ENCODE results near the gene HOXD13.

DNA sequence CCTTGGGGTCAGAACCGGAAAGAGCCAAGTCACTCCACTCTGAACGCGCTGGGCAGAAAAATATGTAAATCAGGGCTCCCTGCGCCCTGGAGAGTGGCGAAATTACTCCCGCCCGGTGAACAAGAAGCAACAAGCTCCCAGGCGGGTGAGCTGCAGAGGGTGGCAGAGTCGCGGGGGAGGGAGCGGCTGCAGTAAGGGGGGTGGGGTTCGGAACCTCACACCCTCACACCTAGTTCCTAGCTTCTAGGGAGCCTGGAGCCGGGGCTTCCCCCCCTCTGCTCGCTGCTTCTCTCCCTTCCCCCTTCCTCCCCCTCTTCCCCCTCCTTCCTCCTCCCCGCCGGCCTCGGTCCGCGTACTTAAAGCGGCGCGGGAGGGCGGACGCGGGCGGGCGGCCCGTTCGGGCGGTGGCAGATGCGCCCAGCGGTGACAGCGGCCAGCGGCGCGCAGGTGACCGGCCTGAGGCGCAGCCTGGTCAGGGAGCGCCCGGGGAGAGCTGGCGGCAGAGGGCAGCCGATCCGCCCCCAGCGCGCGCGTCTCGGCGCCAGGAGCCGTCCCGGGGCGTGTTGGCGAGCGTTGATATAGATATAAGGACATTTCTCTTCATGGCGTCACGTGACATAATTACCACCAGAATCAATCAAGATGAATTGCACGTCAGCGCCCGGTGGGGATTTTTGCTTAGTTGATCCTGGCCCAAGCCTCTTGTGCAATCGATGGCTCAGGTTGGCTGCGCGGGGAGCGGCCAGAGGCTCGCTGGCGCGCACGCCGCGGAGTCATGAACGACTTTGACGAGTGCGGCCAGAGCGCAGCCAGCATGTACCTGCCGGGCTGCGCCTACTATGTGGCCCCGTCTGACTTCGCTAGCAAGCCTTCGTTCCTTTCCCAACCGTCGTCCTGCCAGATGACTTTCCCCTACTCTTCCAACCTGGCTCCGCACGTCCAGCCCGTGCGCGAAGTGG lies 14.3 kb downstream of the HOXD13 start, which contains the start of gene HOXD11:
- TF ChIP-seq EZH2 (IDR thresholded peaks at IDR 0.05; ENCODE audit: low read length, unreplicated experiment) (no peak), EZH2phosphoT487 (IDR thresholded peaks at IDR 0.05; ENCODE audit: borderline replicate concordance, low read length) (no peak)
- TF ChIP-seq, protein P1, sequence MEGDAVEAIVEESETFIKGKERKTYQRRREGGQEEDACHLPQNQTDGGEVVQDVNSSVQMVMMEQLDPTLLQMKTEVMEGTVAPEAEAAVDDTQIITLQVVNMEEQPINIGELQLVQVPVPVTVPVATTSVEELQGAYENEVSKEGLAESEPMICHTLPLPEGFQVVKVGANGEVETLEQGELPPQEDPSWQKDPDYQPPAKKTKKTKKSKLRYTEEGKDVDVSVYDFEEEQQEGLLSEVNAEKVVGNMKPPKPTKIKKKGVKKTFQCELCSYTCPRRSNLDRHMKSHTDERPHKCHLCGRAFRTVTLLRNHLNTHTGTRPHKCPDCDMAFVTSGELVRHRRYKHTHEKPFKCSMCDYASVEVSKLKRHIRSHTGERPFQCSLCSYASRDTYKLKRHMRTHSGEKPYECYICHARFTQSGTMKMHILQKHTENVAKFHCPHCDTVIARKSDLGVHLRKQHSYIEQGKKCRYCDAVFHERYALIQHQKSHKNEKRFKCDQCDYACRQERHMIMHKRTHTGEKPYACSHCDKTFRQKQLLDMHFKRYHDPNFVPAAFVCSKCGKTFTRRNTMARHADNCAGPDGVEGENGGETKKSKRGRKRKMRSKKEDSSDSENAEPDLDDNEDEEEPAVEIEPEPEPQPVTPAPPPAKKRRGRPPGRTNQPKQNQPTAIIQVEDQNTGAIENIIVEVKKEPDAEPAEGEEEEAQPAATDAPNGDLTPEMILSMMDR (conservative IDR thresholded peaks at IDR 0.05; ENCODE audit: low read depth, low read length), result no peak

Measured in PC-3 (cell line).